Brain microvascular endothelial cell (primary cell): ENCODE data around the gene SPATA3.

Experiments
- DNase-seq: peaks from one replicate; pipeline ENCODE4 v3.0.0-alpha.2; 2020
- H3K27ac ChIP-seq: fragments of 250-450 bp; sonication (Bioruptor Pico); 2 replicates; pipeline ENCODE4 v1.5.1; 2020; ENCODE audit warnings: mild to moderate bottlenecking, moderate library complexity
- H3K27me3 ChIP-seq: fragments of 250-450 bp; sonication (Bioruptor Pico); replicated peaks from 2 replicates; pipeline ENCODE4 v1.5.1; 2020; ENCODE audit warnings: mild to moderate bottlenecking
- H3K36me3 ChIP-seq: fragments of 250-450 bp; sonication (Bioruptor Pico); replicated peaks from 2 replicates; pipeline ENCODE4 v1.5.1; 2020; ENCODE audit warnings: mild to moderate bottlenecking
- H3K4me3 ChIP-seq: 2 replicates; pipeline ENCODE4 v1.5.1; 2011; ENCODE audit warnings: low read depth, mild to moderate bottlenecking, control low read depth, low read length, moderate library complexity
- in situ Hi-C: cut with HindIII; loops from 2 replicates; pipeline ENCODE4 v1.10.0; 2017; ENCODE audit warnings: low sequenced_read_pairs, low pct_ligation_motif_present
- TF ChIP-seq, protein P1 (sequence below): IDR thresholded peaks from 2 replicates; pipeline ENCODE4 v1.5.1; 2011; ENCODE audit warnings: low read depth, mild to moderate bottlenecking, moderate library complexity, low read length, control low read depth, inconsistent platforms; ENCODE audit errors: missing control alignments

Gene SPATA3

DNA sequence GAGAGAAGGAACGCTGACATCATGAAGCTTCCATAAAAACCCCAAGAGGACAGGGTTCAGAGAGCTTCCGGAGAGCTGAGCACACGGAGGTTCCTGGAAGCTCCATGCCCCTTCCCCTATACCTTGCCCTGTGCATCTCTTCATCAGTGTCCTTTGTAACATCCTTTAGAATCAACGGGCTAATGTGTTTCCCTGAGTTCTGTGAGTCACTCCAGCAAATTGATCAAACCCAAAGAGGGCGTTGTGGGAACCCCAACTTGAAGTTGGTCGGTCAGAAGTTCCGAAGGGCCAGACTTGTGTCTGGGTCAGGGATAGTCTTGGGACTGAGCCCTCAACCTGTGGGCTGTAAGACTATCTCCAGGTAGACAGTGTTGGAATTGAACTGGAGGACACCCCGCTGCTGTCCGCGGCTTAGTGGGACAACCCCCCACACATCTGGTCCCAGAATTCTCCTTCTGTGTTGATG is 45.0 kb upstream of the SPATA3 start:
- Histone ChIP-seq H3K27ac (no peak overlapping the region), H3K27me3 (no peaks in the 10 kb centered on the region), H3K4me3 (no peak overlapping the region), H3K36me3 (no peaks in the 10 kb centered on the region)
- in situ Hi-C loops, result no loop called here
- DNase-seq, result no peak
- TF ChIP-seq, protein P1, sequence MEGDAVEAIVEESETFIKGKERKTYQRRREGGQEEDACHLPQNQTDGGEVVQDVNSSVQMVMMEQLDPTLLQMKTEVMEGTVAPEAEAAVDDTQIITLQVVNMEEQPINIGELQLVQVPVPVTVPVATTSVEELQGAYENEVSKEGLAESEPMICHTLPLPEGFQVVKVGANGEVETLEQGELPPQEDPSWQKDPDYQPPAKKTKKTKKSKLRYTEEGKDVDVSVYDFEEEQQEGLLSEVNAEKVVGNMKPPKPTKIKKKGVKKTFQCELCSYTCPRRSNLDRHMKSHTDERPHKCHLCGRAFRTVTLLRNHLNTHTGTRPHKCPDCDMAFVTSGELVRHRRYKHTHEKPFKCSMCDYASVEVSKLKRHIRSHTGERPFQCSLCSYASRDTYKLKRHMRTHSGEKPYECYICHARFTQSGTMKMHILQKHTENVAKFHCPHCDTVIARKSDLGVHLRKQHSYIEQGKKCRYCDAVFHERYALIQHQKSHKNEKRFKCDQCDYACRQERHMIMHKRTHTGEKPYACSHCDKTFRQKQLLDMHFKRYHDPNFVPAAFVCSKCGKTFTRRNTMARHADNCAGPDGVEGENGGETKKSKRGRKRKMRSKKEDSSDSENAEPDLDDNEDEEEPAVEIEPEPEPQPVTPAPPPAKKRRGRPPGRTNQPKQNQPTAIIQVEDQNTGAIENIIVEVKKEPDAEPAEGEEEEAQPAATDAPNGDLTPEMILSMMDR, result no peak

- Histone ChIP-seq H3K36me3 (no peaks in the 10 kb centered on the region), H3K27ac (no peak overlapping the region), H3K4me3 (no peak overlapping the region), H3K27me3 (no peaks in the 10 kb centered on the region)
- in situ Hi-C loops, result no loop called here
- no peak for DNase-seq
- TF ChIP-seq, protein P1, result no peak
These were observed 44.5 kb upstream of the SPATA3 start for GRCh38 chr2:230951396-230951795.

DNA sequence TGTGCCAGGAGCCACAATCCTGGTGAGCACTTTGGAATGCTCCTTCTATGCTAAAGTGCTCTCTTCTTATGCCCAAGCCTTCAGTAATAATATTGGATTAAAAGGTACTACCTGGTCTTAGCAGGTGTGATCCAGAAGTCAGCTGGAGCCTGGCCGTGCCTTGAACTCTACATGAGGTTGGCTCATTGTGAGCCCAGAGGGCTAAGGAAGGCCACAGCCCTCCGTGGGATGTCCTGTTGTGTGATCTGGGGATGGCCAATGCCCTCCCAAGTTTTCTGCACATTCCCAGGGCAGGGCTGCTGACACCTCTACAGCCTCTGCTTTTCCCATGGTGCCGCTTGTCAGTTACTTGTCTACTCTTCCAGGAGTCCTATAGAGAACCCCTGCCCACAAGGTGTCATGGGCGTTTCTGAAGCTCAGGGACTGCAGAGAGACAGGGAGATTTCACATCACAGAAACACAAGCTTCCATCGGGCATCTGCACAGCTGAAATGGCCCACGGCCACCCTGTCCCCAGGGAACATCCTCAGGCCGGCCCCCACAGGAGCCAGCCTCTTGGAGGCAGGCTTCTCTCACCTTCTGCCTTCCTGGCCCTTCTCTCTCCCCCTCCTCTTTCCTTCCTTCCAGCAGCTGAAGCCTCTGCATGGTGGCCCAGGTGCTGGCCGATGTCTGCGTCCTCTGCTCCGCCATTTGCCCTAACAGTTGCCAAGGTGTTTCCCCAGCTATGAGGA is 43.5 kb upstream of the SPATA3 start:
- Histone ChIP-seq H3K27me3 (no peaks in the 10 kb centered on the region), H3K36me3 (no peaks in the 10 kb centered on the region), H3K27ac (no peak overlapping the region), H3K4me3 (no peak overlapping the region)
- no peak for DNase-seq
- TF ChIP-seq, protein P1, result no peak
- in situ Hi-C loops, result no loop called here

- DNase-seq, result no peak
- no peak overlapping the region for H3K4me3 ChIP-seq
- in situ Hi-C loops, result no loop called here
- H3K27ac ChIP-seq, result no peak overlapping the region
- H3K27me3 ChIP-seq, result no peaks in the 10 kb centered on the region
- no peaks in the 10 kb centered on the region for H3K36me3 ChIP-seq
- TF ChIP-seq, protein P1, result no peak
These were observed 42.1 kb upstream of the SPATA3 start for GRCh38 chr2:230953845-230954244.

DNA sequence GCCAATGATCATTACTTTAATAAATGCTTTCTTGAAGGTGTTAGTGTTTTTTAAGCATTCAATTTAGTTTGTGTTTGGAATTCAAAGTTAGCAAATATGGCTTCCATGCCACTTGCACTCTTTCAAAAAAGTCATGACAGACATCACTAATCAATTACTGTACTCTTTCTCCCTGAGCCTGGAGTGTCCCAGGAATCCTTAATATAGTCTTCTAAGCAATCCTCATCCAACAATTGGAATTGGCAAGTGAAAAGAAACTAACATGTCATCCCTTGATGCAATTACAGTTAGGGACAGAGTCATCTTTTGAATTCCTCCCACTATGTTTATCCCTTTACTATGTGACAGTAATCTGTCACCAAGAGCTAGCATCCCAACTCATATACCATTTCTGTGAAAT is 41.2 kb upstream of the SPATA3 start:
- TF ChIP-seq, protein P1, result no peak
- no peak overlapping the region for H3K4me3 ChIP-seq
- DNase-seq, result no peak
- no peaks in the 10 kb centered on the region for H3K36me3 ChIP-seq
- no peak overlapping the region for H3K27ac ChIP-seq
- in situ Hi-C loops, result no loop called here
- H3K27me3 ChIP-seq, result no peaks in the 10 kb centered on the region
